ENCODE results near the gene KIF26A.
A peak's percentile ranks its signal among the peaks of the same experiment; 100 is the strongest.

Gene KIF26A

GRCh38 chr14:104113631-104114420, 24.6 kb upstream of the KIF26A start:
- no peak for DNase-seq

GRCh38 chr14:104114421-104115130, 23.8 kb upstream of the KIF26A start:
- DNase-seq, result no peak

GRCh38 chr14:104115131-104115600, 23.2 kb upstream of the KIF26A start:
- DNase-seq, result no peak

- DNase-seq, result no peak
These were observed 22.6 kb upstream of the KIF26A start for GRCh38 chr14:104115691-104116287.

GRCh38 chr14:104116288-104116755, 22.1 kb upstream of the KIF26A start:
- no peak for DNase-seq

- DNase-seq, result no peak
These were observed 21.5 kb upstream of the KIF26A start for GRCh38 chr14:104116756-104117340.

- no peak for DNase-seq
These were observed 20.9 kb upstream of the KIF26A start for GRCh38 chr14:104117341-104118005.

GRCh38 chr14:104118006-104118844, 20.2 kb upstream of the KIF26A start:
- DNase-seq, result peak; percentile 6

GRCh38 chr14:104119119-104119487, 19.3 kb upstream of the KIF26A start:
- no peak for DNase-seq

GRCh38 chr14:104119488-104120251, 18.7 kb upstream of the KIF26A start:
- no peak for DNase-seq

GRCh38 chr14:104120281-104120741, 18.1 kb upstream of the KIF26A start:
- DNase-seq, result no peak

GRCh38 chr14:104121142-104121541, 17.2 kb upstream of the KIF26A start:
- no peak for DNase-seq

- DNase-seq, result no peak
These were observed 14.5 kb upstream of the KIF26A start for GRCh38 chr14:104123879-104124278.

- no peak for DNase-seq
These were observed 13.4 kb upstream of the KIF26A start for GRCh38 chr14:104125011-104125410.

GRCh38 chr14:104126753-104127152, 11.6 kb upstream of the KIF26A start:
- DNase-seq, result no peak

- DNase-seq, result no peak
These were observed 9.4 kb upstream of the KIF26A start for GRCh38 chr14:104128981-104129380.

- DNase-seq, result no peak
These were observed 8.8 kb upstream of the KIF26A start for GRCh38 chr14:104129556-104129955.

- DNase-seq, result peak; percentile 95
These were observed 7.3 kb upstream of the KIF26A start for GRCh38 chr14:104130974-104131651.

GRCh38 chr14:104131968-104132732, 6.2 kb upstream of the KIF26A start:
- DNase-seq, result no peak
